Anterior cingulate cortex (tissue), 58 donors: ENCODE data around the gene CNIH1.

ENCODE experiments used
- DNase-seq, 58 donors: peaks; one replicate each; lab custom pipeline; 2025; lab: John Stamatoyannopoulos, UW

Gene CNIH1

GRCh38 chr14:54440873-54441868 lies at the start of gene CNIH1:
TSS of gene CNIH1 (minus strand) at chr14:54441374. CDS start at chr14:54441327, 47 bp downstream.
- peak; percentile 55 to 92 (median 85) for DNase-seq

DNA sequence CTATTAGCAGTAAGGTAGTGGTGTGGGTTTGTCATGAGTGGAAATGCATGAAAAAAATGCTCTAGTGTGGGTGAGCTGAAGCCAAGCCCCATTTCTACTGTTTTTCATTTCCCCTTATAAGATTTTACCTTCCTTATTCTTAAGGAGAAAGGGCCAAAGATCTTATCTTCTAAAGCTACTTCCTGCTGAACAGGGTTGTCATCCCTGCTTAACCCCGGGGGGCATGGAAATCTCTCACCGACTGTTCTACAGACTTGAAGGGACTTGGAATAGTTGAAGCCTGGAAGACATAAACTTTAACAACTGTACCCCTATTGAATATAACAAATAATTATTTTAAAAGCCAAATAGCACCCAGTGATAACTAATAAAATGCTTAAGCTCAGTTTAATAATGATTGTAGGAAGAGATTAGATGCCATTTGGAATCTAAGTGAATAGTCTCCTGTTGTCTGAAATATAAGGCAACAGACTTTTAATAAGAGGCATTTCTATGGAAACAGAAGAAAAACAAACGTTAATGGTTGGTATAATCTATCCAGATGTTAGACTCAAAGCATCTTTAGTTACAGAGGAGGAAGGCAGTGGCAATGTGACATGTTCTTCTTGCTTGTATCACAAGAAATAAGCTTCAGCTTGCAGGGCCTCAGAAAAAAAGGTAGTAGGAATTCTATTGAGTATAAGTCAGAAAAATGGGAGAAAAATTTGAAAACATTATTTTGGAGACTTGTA lies 49.4 kb upstream of the CNIH1 start:
- DNase-seq = no peak

- DNase-seq = no peak
Measured at GRCh38 chr14:54489731-54490444, 48.7 kb upstream of the CNIH1 start.

GRCh38 chr14:54489318-54489683 lies 48.1 kb upstream of the CNIH1 start:
- peak in 3 of 58 donors; percentile 34 to 53 (median 51) for DNase-seq

DNA sequence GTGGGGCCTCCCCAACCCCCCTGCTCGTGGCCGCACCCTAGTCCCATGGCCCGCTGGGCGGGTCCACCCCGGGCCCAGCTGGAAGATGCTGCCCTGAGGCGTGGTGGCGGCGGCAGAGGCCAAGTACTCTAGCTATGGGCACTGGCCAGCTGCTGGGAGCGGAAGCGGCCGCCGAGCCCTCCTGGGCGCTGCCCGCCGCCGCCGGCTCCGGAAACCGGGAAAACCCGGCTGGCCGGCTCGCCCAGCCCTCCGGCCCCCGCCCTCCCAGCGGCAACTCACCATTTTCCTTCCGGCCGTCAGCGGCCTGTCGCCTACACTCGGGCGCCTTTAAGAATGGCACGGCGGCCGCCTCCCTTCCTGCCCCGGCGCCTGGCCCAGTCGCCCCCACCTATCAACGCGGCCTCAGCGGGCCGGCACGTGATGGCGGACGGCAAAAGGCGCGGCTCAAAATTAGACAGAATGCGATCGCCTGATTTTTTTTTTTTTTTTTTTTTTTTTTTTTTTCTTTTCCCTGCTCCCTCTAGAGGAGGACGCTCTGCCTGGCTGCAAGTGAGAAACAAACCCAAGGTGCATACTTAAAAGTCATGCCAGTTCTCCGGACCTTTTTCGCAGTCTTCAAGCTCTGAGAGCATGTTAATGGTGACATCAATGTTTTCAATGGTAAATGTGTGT lies 47.6 kb upstream of the CNIH1 start, which contains the start of gene GMFB:
Gene GMFB (minus strand): TSS at position 335 of the 672 bp plus-strand sequence. CDS start 53 bp downstream, at position 282.
- DNase-seq = peak; percentile 22 to 91 (median 83)

DNA sequence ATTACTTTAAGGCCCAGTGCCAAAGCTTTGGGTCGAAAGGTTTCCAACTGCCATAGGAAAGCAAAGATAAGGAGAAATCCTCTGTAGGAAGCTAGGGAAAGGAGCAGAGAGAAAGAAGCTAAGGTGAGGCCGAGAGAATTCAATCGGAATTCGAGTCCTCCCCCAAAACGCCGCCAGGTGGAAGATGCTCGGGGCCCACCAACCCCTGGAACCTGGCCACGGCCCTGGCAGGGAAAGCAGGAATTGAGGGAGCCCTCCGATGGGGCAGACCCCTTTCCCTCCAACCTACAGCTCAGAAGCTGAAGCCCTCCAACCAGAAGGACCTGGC lies 47.1 kb upstream of the CNIH1 start:
- DNase-seq = no peak

- DNase-seq = no peak
Measured at GRCh38 chr14:54487771-54488170, 46.6 kb upstream of the CNIH1 start.

DNA sequence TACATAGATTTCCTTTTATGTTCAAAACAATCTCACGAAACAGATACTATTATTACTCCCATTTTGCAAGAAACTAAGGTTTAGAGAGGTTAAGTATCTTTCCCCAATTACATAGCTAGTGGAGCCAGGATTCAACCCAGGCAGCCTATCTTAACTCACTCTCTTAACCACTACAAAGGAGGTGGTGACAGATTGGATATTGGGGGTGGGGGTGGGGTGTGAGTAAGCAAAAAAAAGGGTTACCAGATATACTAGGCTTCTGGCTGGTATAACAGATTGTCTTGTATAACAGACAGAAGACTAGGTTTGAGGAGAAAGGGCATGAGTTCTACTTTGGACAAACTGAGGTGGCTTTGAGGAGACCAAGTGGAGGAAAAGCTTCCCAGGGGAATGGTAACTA lies 45.5 kb upstream of the CNIH1 start:
- DNase-seq = no peak

DNA sequence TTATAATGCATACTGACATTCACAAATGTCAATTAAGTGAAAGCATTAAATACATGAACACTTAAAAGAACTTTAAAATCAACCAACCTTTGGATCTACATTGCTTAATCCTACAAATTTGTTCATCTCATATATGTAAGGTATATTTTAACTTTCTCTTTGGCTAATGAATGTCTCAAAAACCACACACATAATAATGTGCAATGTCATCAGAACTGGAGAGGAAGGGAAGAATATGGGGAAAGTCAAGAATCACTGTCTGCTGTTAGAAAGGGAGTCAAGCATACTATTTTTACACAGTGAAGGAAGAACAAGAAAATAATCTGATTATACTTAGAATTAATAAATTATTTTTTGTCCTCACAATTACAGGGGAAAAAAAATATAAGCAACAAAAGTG lies 42.7 kb upstream of the CNIH1 start:
- no peak for DNase-seq

DNA sequence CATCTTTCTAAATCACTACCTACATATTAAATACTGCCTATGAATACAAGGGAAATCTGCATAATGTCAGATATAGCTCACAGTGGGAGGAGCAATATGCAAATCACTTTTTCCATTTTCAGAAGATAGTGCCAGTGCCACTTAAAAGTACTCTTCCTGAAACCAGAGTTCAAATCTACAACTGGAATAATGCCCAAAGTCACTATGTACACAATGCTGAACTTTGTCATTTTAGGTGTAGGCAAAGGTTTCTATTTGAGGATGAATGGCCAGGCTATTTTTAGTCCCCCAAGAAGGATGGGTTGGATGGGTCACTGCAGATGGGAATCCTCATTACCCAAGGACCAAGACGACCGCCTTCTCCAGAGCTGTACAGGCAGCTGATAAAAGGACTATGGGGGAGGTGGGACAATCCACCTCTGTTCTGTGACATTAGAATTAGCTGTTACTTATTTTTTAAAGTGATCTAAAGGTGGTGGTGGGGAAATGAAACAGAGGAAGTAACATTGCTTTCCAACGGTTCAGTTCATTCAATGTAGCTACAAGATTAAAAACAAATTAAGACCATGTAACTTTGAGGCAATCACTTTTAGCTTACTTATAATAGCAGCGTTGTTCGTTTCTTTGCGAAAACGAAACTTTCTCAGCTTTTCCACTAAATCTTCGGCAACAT lies 42.0 kb upstream of the CNIH1 start:
- DNase-seq = no peak

DNA sequence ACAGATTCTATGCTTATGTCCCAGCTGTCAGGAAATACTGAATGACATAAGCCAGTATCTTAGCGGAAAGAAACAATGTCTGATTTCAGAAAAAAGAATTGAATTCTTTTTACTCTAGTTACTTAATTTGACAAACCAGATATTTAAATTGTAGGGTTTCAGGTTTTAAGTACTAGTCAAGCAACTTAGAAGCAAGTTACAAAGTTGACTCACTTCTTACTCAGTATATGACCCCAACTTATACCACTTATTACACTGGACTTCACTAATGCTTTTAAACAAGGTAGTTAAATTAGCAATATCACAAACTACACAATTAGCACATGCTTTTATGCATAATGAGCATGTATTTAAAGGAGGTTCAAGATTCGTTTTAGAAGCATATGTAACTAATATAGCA lies 40.5 kb upstream of the CNIH1 start:
- no peak for DNase-seq

DNA sequence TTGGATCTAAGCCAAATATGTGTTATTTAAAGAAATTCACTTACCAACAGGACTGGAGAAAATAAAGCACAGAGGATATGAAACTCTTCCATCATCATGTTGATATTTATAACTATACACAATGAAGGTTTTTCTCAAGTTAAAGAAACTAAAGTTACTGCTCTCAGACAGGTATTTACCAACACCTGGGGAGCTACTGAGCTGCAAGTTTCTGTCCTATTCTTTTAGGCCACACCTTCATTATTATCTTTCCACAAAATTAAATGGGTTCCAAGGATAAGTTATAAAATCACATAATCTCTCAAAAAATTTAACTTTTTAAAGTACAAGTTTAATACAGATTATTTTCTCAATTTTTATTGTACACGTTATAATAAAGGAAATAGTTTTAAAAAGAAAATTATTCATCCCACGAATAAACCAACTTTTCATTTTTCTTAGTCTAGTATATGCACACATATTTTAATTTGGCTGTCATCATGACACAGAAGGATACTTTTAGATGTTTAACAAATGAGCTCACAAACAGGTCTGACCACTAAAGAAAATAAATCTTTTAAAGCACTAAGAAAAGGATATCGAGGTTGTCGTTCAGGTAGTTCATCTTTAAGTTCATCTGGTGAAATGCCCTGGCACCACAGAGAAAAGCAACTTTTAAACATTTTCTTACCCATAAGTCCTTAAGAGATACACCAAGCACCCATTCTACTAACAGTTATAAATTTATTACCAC lies 39.8 kb upstream of the CNIH1 start:
- no peak for DNase-seq

DNA sequence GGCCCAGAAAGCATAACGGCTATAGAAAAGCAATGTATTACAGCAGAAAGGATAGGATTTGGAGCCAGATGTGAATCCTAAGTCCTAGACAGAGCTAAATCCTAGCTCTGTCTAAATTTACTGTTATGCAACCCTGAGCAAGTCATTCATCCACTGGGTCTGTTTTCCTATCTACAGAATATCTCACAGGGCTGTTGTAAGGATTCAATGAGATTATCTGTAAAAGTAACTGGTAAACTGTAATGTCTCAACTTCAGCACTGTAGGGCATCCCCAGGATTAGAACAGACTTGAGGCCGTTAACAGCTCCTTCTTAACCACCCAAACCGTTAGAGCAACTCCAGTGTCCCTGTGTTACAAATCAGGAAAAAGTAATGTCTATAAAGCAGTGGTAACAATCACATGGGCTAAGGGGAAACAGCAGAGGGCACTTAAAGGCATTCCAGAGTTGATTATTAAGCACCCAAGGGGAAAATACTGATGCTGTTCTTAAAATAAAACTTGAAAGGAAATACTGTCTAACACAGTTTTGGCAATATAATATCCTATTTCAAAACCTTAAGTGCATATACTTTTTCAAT lies 37.6 kb upstream of the CNIH1 start:
- DNase-seq = no peak

GRCh38 chr14:54475911-54476310 lies 34.7 kb upstream of the CNIH1 start:
- DNase-seq = no peak

GRCh38 chr14:54475187-54475899 lies 34.2 kb upstream of the CNIH1 start:
- DNase-seq = no peak

DNA sequence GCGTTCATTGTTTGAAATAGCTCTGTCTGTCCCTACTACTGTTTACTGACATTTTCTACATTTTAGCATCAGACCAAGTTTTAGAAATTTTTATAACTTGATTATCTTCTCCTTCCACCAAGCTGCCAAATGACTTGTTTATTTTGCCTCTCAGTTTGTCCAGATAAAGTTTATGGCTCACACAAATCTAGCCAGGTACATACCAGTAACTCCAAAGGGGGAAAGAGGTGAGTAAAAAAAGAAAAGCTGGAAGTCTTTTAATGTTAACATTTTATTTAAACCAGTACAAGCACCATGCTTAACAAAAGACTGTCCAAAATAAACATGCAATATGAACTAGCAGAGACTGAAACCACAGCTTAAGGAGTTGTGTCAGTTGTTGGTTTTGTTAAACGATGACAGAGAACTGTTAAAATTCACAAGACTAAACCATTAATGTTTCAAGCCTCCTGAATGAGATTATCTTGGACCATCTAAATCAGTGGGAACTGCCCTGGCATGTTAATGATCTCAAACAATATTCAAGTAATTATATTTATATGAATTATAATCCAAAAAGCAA lies 33.1 kb upstream of the CNIH1 start:
- no peak for DNase-seq

DNA sequence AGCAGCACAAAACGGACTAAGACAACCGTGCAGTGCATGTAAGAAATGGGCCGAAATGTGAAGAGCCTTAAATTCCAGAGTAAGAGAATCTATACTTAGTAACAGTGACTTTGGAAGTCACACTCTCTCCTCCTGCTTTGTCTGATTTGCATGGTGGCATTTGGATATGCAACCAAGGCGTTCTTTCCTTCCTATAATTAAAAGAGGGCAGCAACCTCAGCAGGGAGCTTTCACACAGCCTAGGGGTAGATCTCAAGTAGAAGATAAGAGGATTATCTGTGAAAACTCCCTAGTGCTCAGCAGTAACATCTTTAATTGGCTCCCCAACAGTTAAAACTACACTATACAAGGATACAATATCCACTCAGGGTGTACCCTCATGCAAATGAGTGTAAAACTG lies 31.1 kb upstream of the CNIH1 start:
- DNase-seq = no peak

- DNase-seq = no peak
Measured at GRCh38 chr14:54471641-54472040, 30.5 kb upstream of the CNIH1 start.
